ENCODE data around the gene HES5.

Gene HES5

DNA sequence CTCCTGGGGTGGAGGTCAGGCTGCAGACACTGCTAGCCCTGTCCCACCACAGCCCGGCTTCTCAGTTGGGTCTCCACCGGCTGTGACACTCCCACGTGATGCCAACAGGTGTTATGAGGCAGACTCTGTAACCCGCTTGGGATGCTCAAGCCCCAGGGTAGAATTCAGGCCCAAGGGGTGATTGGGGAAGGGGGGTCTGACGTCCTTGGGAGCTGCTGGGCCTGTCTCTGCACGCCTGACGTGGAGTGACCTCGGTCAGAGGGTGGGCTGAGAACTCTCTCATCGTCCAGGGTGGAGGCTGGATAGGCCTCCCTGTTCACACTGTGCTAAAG is 7.7 kb upstream of the HES5 start:
- TF ChIP-seq, protein P1, sequence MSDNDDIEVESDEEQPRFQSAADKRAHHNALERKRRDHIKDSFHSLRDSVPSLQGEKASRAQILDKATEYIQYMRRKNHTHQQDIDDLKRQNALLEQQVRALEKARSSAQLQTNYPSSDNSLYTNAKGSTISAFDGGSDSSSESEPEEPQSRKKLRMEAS (IDR thresholded peaks at IDR 0.05): no peak

- TF ChIP-seq USF1 (IDR thresholded peaks at IDR 0.05) (no peak), TAF1 (IDR thresholded peaks at IDR 0.05; ENCODE audit: low read depth) (no peak)
These were observed 5.9 kb upstream of the HES5 start for GRCh38 chr1:2535981-2536380.

DNA sequence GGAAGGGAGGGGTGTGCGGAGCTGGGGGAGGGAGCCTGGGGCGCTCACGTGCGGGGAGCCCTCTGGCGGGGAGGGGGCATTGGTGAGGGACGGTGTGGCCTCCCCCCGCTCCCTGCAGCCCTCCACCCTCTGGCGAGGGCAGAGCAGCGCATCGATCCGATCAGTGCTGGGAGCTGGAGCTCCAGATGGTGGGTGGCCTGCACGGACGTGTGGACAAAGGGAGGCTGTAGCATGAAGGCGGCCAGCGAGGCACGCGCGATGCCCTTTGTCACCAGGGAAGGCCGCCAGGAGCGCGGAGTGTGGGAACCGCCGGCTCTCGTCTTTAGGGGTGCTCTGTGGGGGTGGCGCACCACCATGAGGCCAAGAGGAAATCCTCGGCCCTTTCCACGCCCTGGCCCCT is 5.4 kb upstream of the HES5 start:
- TF ChIP-seq RAD21 (IDR thresholded peaks at IDR 0.05; ENCODE audit: low read depth) (no peak), YY1 (IDR thresholded peaks at IDR 0.05; ENCODE audit: low read depth) (no peak), REST (IDR thresholded peaks at IDR 0.05; ENCODE audit: low read depth) (no peak), EP300 (IDR thresholded peaks at IDR 0.05; ENCODE audit: borderline replicate concordance) (no peak), EGR1 (IDR thresholded peaks at IDR 0.05) (no peak), CREB1 (IDR thresholded peaks at IDR 0.05; ENCODE audit: low read depth) (no peak), NFIC (IDR thresholded peaks at IDR 0.05) (no peak), ZBTB7A (IDR thresholded peaks at IDR 0.05; ENCODE audit: low read depth) (no peak), USF1 (IDR thresholded peaks at IDR 0.05) (no peak), TCF12 (IDR thresholded peaks at IDR 0.05; ENCODE audit: low read depth) (no peak), FOXM1 (IDR thresholded peaks at IDR 0.05; ENCODE audit: borderline replicate concordance, low read depth) (no peak), CEBPB (IDR thresholded peaks at IDR 0.05) (no peak), TEAD4 (IDR thresholded peaks at IDR 0.05) (no peak), TAF1 (IDR thresholded peaks at IDR 0.05; ENCODE audit: low read depth) (no peak)
- TF ChIP-seq, protein P1 (IDR thresholded peaks at IDR 0.05): no peak

- TF ChIP-seq TEAD4 (IDR thresholded peaks at IDR 0.05) (0 out of 2 replicates have a peak, but pooled peaks have one; percentile 13), EGR1 (IDR thresholded peaks at IDR 0.05) (no peak)
These were observed 4.8 kb upstream of the HES5 start for GRCh38 chr1:2534687-2535441.

- TF ChIP-seq CEBPB (IDR thresholded peaks at IDR 0.05) (no peak), REST (IDR thresholded peaks at IDR 0.05; ENCODE audit: low read depth) (no peak), EGR1 (IDR thresholded peaks at IDR 0.05) (no peak), USF1 (IDR thresholded peaks at IDR 0.05) (no peak), EP300 (IDR thresholded peaks at IDR 0.05; ENCODE audit: borderline replicate concordance) (no peak), NFIC (IDR thresholded peaks at IDR 0.05) (no peak), RAD21 (IDR thresholded peaks at IDR 0.05; ENCODE audit: low read depth) (no peak), YY1 (IDR thresholded peaks at IDR 0.05; ENCODE audit: low read depth) (no peak), ZBTB7A (IDR thresholded peaks at IDR 0.05; ENCODE audit: low read depth) (no peak), CREB1 (IDR thresholded peaks at IDR 0.05; ENCODE audit: low read depth) (no peak), TAF1 (IDR thresholded peaks at IDR 0.05; ENCODE audit: low read depth) (no peak), TEAD4 (IDR thresholded peaks at IDR 0.05) (no peak), TCF12 (IDR thresholded peaks at IDR 0.05; ENCODE audit: low read depth) (no peak), FOXM1 (IDR thresholded peaks at IDR 0.05; ENCODE audit: borderline replicate concordance, low read depth) (no peak)
- TF ChIP-seq, protein P1 (IDR thresholded peaks at IDR 0.05): no peak
These were observed 4.2 kb upstream of the HES5 start for GRCh38 chr1:2534315-2534686.

DNA sequence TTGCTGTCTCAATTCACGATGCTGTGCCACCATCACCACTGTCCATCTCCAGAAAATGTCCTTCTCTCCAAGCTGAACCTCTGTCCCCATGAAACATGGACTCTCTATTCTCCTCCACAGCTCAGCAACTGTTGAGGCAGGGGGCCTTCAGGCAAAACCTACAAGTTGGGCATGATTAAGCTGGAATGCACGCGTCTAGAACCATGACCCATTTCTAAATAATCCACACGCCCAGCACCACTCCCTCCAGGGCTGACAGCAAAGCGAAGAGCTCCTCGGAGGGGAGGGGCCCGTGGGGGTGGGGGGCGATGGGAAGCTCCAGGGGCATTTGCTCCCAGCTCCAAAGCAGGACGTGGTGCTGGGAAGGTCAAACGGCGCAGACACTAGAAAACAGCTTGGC is 3.3 kb upstream of the HES5 start:
- no peak for TF ChIP-seq RAD21 (IDR thresholded peaks at IDR 0.05; ENCODE audit: low read depth)
- no peak for TF ChIP-seq USF1 (IDR thresholded peaks at IDR 0.05)
- TF ChIP-seq EP300 (IDR thresholded peaks at IDR 0.05; ENCODE audit: borderline replicate concordance): no peak
- TF ChIP-seq FOXM1 (IDR thresholded peaks at IDR 0.05; ENCODE audit: borderline replicate concordance, low read depth): no peak
- no peak for TF ChIP-seq NFIC (IDR thresholded peaks at IDR 0.05)
- no peak for TF ChIP-seq REST (IDR thresholded peaks at IDR 0.05; ENCODE audit: low read depth)
- TF ChIP-seq, protein P1 (IDR thresholded peaks at IDR 0.05): no peak
- TF ChIP-seq TCF12 (IDR thresholded peaks at IDR 0.05; ENCODE audit: low read depth): no peak
- no peak for TF ChIP-seq CREB1 (IDR thresholded peaks at IDR 0.05; ENCODE audit: low read depth)
- no peak for TF ChIP-seq YY1 (IDR thresholded peaks at IDR 0.05; ENCODE audit: low read depth)
- TF ChIP-seq TAF1 (IDR thresholded peaks at IDR 0.05; ENCODE audit: low read depth): no peak
- TF ChIP-seq EGR1 (IDR thresholded peaks at IDR 0.05): no peak
- TF ChIP-seq ZBTB7A (IDR thresholded peaks at IDR 0.05; ENCODE audit: low read depth): no peak
- no peak for TF ChIP-seq TEAD4 (IDR thresholded peaks at IDR 0.05)
- no peak for TF ChIP-seq CEBPB (IDR thresholded peaks at IDR 0.05)
